Activated CD4-positive, CD25-positive, alpha-beta regulatory T cell treated with anti-CD3 and anti-CD28 coated beads, Interleukin-2, amount 50 U/mL, for 24 hours (primary cell): ENCODE results near the gene PIEZO2.
A peak's percentile ranks its signal among the peaks of the same experiment; 100 is the strongest.
"Not testable (repeated sequence)": the region's sequence is repeated elsewhere in the genome, so short reads cannot be mapped to it uniquely, and the experiment has no call there.

Experiments used
- ATAC-seq, 2 donors: fragments of 150-1000 bp; cut with Tn5 transposase; one replicate each; pipeline ENCODE4 v1.10.0; 2021; ENCODE audit warnings: mild to moderate bottlenecking in 1 of 2, moderate library complexity in 1 of 2

PIEZO2 gene

DNA sequence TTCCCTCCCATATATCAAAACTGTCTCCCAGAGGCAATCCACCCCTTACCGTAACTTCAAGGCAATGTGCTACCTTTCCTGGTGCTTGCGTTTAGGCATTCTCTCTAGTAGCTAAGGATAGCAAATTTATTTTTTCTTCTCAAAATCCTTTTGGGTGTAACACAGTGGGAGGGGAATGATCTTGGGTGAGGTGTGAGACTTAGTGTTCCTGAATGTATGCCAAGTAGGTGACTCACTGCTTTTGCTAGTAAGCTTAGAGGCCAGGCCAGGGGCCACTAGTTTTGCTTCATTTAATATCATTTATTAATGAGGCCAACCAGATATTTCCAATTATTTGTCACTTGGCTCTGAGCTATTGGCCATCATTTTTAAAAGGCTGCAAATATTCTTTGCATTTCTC lies 488.1 kb downstream of the PIEZO2 start:
- ATAC-seq: no peak

DNA sequence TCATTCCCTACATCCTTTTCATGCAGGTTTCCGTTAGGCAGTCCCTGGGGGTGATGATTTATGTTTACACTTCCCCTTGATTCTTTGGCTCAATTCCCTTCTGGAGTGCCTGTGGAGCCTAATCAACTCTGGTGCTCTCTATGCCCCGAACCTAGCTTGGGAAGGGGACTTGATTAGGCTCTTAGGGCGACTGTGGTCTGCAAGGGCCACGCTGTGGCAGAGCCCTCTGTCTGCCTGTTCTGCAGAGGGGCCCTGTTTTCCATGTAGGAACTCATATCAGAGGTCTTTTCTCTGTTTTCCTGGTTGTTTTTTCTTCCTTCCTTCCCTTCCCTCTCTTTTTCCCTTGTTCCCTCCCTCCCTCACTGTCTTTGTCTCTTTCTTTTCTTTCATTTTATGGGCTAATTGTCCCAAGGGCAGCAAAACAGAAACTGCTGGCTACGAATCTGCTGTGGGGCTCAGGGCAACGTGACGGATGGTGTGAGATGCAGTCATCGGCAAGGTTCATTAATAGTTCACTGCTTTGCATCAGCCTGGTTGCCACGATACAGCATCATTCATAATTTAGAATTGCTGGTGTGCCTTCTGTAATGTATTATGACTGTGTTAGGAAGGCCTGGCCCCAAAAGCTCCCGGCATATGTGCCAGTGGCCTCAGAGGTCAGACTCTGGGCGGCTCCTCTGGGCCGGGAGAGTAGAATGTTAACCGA lies 489.0 kb downstream of the PIEZO2 start:
- no peak for ATAC-seq

GRCh38 chr18:10659594-10659993 lies 489.8 kb downstream of the PIEZO2 start:
- ATAC-seq: no peak

DNA sequence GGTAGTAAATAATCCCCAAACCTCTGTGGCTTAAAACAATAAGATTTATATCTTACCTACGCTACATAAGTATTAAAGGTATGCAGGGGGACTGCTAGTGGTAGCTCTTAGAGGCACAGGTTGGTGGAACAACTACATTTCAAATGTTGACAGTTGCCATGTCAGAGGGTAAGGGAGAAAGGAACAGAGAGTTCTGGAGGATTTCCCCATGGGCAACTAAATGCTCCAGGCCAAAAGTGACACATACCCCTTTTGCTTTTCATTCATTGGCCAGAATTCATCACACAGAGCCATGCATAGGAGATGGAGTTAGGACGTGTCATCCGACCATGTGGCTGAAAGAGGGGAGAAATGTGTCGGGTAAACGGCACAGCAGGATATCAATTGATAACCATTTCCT lies 490.4 kb downstream of the PIEZO2 start:
- ATAC-seq: no peak

GRCh38 chr18:10644003-10644402 lies 505.4 kb downstream of the PIEZO2 start:
- ATAC-seq: not testable (repeated sequence)

DNA sequence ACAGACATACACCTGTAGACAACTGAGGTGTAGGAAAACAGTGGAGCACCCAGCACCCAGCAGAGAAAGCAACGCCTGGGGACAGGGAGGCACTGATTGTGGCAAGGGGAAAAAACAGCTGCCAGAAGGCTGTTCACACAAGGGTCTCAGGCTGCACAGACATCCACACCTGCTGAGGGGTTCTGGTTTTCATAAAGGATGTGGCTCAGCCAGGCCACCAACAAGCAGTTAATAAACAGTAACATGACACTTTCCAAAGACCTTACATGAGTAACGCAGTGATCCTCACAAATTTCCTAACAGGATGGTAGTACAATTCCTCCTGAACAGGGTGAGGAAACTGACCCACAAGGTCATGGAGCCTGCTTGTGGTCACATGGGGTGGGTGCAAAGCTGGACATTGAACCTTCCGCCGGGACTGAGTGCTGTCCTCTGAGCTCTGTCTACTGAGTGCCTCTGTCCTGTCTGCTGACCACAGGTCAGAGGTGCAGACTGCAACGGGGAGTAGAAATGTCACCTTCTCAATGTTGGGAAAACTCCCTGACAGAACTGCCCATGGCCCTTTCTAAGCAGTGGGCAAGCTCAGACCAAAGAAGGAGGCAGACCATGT lies 506.3 kb downstream of the PIEZO2 start:
- not testable (repeated sequence) for ATAC-seq

DNA sequence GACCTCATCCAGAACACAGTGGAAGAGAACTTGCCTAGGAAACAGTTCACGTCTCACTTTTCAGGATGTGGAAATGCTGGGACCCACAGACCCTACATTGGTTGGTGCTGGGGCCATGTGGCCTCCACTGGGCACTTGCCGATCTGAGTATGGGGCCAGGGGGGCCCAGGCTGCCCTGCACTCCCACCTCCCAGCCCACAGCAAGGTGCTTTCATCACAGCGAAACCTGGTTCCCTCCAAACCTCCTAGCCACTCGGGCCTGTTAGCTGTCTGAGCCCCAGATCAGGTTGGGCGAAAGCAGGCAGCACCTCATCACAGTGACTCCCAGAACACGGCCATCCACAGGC lies 510.9 kb downstream of the PIEZO2 start:
- ATAC-seq: not testable (repeated sequence)

DNA sequence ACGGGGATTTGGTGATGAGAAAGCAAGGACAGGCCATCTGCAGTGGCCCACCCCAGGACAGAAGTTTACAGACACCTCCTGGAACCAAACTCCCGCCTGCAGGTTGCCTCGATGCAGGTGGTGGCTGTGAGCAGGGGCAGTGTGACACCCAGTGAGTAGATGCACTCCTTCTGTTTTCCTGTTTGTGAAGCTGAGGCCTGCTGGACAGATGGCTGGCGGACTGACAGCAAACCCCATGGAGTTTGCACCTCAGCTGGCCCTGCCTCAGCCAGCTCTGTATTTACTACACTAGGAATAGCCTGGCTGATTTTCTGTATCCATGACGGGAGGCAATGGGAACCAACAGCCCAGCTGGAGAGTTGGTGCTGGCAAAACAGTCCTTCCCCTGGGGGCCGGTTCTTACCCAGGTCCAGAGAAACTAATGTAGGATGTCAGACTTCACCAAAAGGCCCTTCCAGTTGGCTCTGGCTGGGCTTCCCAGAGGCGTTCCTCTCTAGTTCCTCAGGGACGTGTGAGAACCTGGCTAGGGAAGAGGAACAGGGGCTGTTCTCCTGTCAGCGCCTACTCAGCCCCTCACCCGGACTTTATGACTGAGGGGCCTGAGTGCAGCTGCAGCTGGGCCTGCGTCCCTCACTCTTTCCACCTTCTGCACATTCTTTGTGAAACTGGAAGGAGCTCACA lies 511.4 kb downstream of the PIEZO2 start:
- ATAC-seq: not testable (repeated sequence)

DNA sequence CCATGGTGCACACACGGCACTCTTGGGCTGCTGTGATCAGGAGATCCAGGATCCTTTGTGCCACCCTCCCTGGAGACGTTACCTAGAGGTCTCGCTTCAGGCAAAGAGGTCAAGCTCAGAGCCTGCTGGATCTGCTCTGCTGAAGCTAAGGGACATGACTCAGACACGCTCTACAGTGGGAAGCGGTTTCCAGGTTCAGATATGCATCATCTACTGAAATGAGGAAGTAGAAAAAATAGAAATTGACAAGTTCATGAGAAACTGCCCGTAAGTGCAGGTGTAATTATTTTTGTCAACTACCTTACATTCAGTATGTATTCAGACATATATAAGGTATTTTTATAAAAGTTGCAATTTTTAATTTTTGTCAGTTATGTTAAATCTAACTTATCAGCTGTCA lies 520.3 kb downstream of the PIEZO2 start:
- peak; percentile 60 to 76 for ATAC-seq

- not testable (repeated sequence) for ATAC-seq
Measured at GRCh38 chr18:10626606-10627213, 522.7 kb downstream of the PIEZO2 start.

- not testable (repeated sequence) for ATAC-seq
Measured at GRCh38 chr18:10623606-10624005, 525.8 kb downstream of the PIEZO2 start.

GRCh38 chr18:10622982-10623381 lies 526.4 kb downstream of the PIEZO2 start:
- not testable (repeated sequence) for ATAC-seq

DNA sequence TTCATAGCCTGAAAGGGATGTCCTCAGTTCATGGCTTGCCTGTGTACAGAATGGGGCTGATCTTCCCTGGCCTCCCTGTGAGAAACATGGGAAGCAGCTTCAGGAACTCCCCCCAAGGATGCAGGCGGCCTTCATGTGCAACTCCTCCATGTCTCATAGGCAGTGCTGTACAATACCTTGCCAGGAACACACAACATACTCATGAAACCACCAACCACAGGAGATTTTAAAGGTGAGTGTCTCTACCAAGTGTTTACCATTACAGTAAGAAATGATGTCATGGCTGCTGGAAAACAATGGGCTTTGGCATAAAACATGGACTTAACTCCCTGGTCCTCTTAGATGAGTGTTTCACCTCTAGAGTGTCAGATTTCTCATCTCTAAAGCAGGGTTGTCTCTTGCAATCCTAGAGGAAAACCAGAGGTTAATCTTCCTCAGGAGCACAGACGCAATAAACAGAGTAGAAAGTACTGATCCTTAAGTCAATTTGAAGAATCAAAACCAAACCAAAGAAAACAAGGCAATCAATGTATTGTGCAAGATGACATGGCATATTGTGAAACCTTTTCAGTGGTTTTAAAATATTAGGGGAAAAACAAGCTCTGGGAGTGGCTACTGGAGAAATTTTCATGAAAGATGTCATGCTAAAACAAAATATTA lies 528.6 kb downstream of the PIEZO2 start:
- ATAC-seq: not testable (repeated sequence)
